MCF 10A (cell line): Measurements from ENCODE around the gene HECTD4. TPM values are rescaled to one million over a fixed set of nuclear protein-coding genes. Genes with fewer than 3 reads are reported as not detected.

ENCODE experiments used
- BruUV-seq: library from RNA; stranded (reverse); fragments of 400-500 nt; replicated peaks from 2 replicates; lab custom pipeline; 2021; lab: Mats Ljungman, UMichigan
- CTCF ChIA-PET: fragments of 300-600 bp; sonication (Branson Sonifier 250); formaldehyde crosslinking; extraction: SDS; loops from one replicate; lab custom pipeline; 2021; ENCODE audit warnings: antibody characterized with exemption, inconsistent platforms; lab: Yijun Ruan, JAX
- POLR2A ChIA-PET: fragments of 300-600, 350-650 bp; sonication (Branson Sonifier 250); formaldehyde crosslinking; extraction: SDS; loops from one replicate; lab custom pipeline; 2020; ENCODE audit warnings: antibody characterized with exemption, inconsistent platforms; lab: Yijun Ruan, JAX
- DNase-seq: peaks from one replicate; pipeline ENCODE4 v3.0.0-alpha.2; 2018; ENCODE audit not compliant: unreplicated experiment
- H3K27ac Mint-ChIP-seq: one replicate; pipeline ENCODE4 v1.8.0; 2022; ENCODE audit warnings: mild to moderate bottlenecking, low read depth, mixed read lengths; ENCODE audit not compliant: unreplicated experiment
- H3K27me3 Mint-ChIP-seq: one replicate; pipeline ENCODE4 v1.8.0; 2022; ENCODE audit warnings: mixed read lengths; ENCODE audit not compliant: insufficient read depth, unreplicated experiment
- H3K36me3 Mint-ChIP-seq: one replicate; pipeline ENCODE4 v1.8.0; 2022; ENCODE audit warnings: mild to moderate bottlenecking, moderate library complexity, mixed read lengths; ENCODE audit not compliant: insufficient read depth, unreplicated experiment
- H3K4me1 Mint-ChIP-seq: one replicate; pipeline ENCODE4 v1.8.0; 2022; ENCODE audit warnings: mixed read lengths; ENCODE audit not compliant: insufficient read depth, unreplicated experiment
- H3K4me3 Mint-ChIP-seq: one replicate; pipeline ENCODE4 v1.8.0; 2022; ENCODE audit warnings: mild to moderate bottlenecking, moderate library complexity, mixed read lengths; ENCODE audit not compliant: unreplicated experiment
- H3K9me3 Mint-ChIP-seq: one replicate; pipeline ENCODE4 v1.8.0; 2022; ENCODE audit warnings: mixed read lengths; ENCODE audit not compliant: unreplicated experiment
- intact Hi-C: fragments of 100-400 bp; cut with micrococcal nuclease; formaldehyde crosslinking; loops from 2 replicates; pipeline ENCODE4 v1.14.1; 2022
- total RNA-seq: library from RNA; stranded (reverse); gene quantifications from 2 replicates; pipeline ENCODE4 v1.2.3, GENCODE V29; 2022
- TF ChIP-seq, protein P1 (sequence below): fragments of 200-600 bp; IDR thresholded peaks from one replicate; pipeline ENCODE4 v1.8.0; 2022; ENCODE audit warnings: antibody characterized with exemption, mild to moderate bottlenecking; ENCODE audit not compliant: unreplicated experiment

HECTD4 gene
- total RNA-seq, 1 experiment from 2014 or later: 35.2 TPM

DNA sequence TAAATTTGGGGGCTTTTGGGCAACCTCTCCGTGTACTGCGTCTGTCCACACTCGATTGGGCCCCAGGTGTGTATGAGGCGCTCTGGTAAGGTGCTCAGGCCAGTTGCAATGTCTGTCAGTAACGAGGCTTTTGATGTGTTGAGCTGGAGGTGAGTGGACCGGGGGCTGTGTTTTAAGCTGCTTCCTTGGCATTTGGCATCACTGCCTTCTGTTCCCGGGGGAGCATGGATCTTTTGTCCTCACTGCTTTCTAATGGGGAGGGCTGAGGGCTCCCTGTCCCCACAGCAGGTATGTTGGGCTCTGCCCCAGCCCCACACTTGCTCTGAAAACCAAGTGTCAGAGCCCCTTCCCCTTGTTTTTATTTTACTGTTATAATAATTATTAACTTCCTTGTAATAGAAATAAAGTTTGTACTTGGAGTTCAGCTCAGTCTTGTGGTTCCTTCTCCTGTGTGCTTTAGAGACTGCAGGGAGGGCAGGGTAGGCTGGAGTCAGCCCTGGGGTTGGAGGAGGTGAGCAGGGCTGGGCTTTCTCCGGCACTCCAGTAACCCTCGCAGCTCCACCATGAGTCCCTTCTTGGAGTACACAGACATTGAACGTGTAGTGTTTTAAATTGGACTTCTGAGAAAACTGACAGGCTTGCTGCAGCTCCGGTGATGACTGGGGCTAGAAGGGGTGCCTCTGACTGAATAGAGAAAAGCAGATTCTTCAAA lies 228.9 kb downstream of the HECTD4 start:
- no TSS peak for BruUV-seq
- DNase-seq: no peak
- POLR2A ChIA-PET: interaction anchor here (0.8 to 1.3 kb wide), 3 partner anchors 28 to 46 kb away, joined by 3 to 6 read pairs (median 4); partner anchors contain the start of gene TRAFD1
- CTCF ChIA-PET: no interaction called here
- H3K4me1 Mint-ChIP-seq: peaks cover under 1% of the 10 kb centered on the region
- H3K27ac Mint-ChIP-seq: no peak overlapping the region
- TF ChIP-seq, protein P1, sequence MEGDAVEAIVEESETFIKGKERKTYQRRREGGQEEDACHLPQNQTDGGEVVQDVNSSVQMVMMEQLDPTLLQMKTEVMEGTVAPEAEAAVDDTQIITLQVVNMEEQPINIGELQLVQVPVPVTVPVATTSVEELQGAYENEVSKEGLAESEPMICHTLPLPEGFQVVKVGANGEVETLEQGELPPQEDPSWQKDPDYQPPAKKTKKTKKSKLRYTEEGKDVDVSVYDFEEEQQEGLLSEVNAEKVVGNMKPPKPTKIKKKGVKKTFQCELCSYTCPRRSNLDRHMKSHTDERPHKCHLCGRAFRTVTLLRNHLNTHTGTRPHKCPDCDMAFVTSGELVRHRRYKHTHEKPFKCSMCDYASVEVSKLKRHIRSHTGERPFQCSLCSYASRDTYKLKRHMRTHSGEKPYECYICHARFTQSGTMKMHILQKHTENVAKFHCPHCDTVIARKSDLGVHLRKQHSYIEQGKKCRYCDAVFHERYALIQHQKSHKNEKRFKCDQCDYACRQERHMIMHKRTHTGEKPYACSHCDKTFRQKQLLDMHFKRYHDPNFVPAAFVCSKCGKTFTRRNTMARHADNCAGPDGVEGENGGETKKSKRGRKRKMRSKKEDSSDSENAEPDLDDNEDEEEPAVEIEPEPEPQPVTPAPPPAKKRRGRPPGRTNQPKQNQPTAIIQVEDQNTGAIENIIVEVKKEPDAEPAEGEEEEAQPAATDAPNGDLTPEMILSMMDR: no peak
- intact Hi-C loops: no loop called here
- H3K36me3 Mint-ChIP-seq: peaks cover 81% of the 10 kb centered on the region
- no peaks in the 10 kb centered on the region for H3K27me3 Mint-ChIP-seq
- no peaks in the 10 kb centered on the region for H3K9me3 Mint-ChIP-seq
- no peak overlapping the region for H3K4me3 Mint-ChIP-seq

DNA sequence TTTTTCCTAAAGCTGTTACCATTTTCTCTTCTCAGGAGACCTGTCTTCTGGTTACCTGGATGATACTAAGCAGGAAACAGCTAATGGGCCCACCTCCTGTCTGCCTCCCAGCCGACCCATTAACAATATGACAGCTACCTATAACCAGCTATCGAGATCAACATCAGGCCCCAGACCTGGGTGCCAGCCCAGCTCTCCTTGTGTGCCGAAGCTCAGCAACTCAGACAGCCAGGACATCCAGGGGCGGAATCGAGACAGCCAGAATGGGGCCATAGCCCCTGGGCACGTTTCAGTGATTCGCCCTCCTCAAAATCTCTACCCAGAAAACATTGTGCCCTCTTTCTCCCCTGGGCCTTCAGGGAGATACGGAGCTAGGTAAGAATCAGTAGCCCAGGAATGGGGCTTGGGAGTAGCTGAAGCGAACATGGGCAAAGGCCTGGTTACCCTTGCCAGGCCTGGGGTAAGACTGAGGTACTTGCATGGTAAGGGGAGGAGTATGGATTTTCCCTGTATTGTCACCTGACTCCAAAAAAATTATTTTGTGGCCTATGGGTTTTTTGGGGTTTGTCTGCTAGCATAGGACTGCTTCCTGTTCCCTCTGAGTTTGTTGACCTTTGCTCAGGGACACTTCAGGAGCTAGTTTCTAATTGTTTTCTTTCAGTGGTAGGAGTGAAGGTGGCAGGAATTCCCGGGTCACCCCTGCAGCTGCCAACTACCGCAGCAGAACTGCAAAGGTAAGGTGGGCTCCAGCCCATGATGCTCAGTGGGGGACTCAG lies 230.3 kb downstream of the HECTD4 start:
- no peak for DNase-seq
- Mint-ChIP-seq H3K4me3 (no peak overlapping the region), H3K27ac (no peak overlapping the region), H3K36me3 (peaks cover 78% of the 10 kb centered on the region), H3K9me3 (no peaks in the 10 kb centered on the region), H3K27me3 (no peaks in the 10 kb centered on the region), H3K4me1 (peaks cover 6% of the 10 kb centered on the region)
- BruUV-seq: no TSS peak
- POLR2A ChIA-PET: interaction anchor here (0.9 to 1.6 kb wide), 3 partner anchors 8 to 40 kb away, joined by 3 to 5 read pairs (median 4); partner anchors contain the start of gene TRAFD1
- TF ChIP-seq, protein P1: no peak
- intact Hi-C loops: no loop called here
- CTCF ChIA-PET: interaction anchor here (0.9 to 1.3 kb wide), 2 partner anchors 21 to 29 kb away, joined by 4 to 6 read pairs; no protein-coding TSS in a partner anchor

DNA sequence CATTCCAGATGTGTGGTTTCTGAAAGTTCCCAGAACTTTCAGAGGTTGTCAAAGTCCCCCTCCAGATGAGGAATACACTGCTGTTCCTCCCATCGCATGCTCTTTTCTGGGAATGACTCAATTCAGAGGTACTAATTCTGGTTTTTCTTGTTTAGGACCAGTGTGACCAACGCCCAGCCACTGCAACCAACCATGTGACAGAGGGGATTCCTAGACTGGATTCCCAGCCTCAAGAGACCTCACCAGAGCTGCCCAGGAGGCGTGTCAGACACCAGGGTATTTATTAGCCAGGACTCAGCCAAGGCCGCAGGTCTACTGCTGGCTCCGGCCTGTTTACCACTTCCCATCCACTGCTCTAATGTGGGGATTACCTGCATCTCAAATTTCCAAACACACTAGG lies 232.6 kb downstream of the HECTD4 start:
- no peaks in the 10 kb centered on the region for H3K9me3 Mint-ChIP-seq
- intact Hi-C loops: no loop called here
- TF ChIP-seq, protein P1: no peak
- peaks cover 93% of the 10 kb centered on the region for H3K36me3 Mint-ChIP-seq
- no peak overlapping the region for H3K27ac Mint-ChIP-seq
- H3K4me1 Mint-ChIP-seq: peaks cover 6% of the 10 kb centered on the region
- no TSS peak for BruUV-seq
- POLR2A ChIA-PET: interaction anchor here (0.8 kb wide), 1 partner anchor 25 kb away, joined by 3 read pairs; the partner anchor contains the start of gene TRAFD1
- CTCF ChIA-PET: no interaction called here
- DNase-seq: no peak
- no peaks in the 10 kb centered on the region for H3K27me3 Mint-ChIP-seq
- no peak overlapping the region for H3K4me3 Mint-ChIP-seq

DNA sequence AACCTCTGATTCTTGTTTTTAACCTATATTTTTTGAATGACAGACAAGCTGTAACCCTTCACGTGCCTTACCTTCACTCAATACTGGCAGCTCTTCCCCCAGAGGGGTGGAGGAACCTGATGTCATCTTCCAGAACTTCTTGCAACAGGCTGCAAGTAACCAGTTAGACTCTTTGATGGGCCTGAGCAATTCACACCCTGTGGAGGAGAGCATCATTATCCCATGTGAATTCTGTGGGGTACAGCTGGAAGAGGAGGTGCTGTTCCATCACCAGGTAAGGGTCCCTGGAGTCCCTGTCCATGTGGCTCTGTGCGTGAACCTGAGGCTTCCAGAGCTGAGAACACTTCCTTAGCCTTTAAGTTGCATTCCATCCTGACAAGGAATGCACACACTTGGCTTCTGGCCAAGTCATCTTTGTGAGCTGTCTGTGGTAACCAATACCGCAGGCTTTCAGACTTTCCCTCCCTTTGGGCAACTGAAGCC lies 234.2 kb downstream of the HECTD4 start:
- ChIA-PET POLR2A (interaction anchor here (0.7 to 1.4 kb wide), 2 partner anchors 23 to 39 kb away, joined by 3 to 7 read pairs; partner anchors contain the start of gene TRAFD1), CTCF (no interaction called here)
- no peak overlapping the region for H3K4me3 Mint-ChIP-seq
- no TSS peak for BruUV-seq
- H3K27me3 Mint-ChIP-seq: no peaks in the 10 kb centered on the region
- peaks cover 97% of the 10 kb centered on the region for H3K36me3 Mint-ChIP-seq
- peak; percentile 75 for DNase-seq
- H3K9me3 Mint-ChIP-seq: no peaks in the 10 kb centered on the region
- intact Hi-C loops: no loop called here
- peaks cover 6% of the 10 kb centered on the region for H3K4me1 Mint-ChIP-seq
- H3K27ac Mint-ChIP-seq: no peak overlapping the region
- TF ChIP-seq, protein P1: no peak
